ENCODE data around the gene CDKN2C.
"Not testable (repeated sequence)": the region's sequence is repeated elsewhere in the genome, so short reads cannot be mapped to it uniquely, and the experiment has no call there.

CDKN2C gene

GRCh38 chr1:50979937-50980336, 9.9 kb downstream of the CDKN2C start:
- DNase-seq (ENCODE audit: low read depth) = no peak

- no peak for DNase-seq (ENCODE audit: low read depth)
These were observed 10.5 kb downstream of the CDKN2C start for GRCh38 chr1:50980505-50980904.

GRCh38 chr1:50981741-50982140, 11.7 kb downstream of the CDKN2C start:
- no peak for DNase-seq (ENCODE audit: low read depth)

DNA sequence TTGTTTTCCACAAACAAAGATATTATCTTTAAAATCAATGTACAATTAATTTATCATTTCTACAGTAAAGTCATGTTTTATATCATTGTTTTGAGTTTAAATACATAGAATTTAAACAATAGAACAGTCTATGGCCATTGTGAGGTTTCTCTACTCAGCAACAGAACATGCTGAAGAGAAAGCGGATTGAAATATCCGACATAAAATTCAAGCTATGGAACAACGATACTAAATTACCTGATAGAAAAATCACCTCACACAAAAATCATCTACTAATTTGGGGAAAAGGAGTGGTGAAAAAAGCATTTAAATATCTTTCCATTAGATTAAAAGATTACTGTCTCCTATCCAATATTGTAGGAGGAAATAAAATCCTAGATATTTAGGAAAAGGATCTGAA, 12.6 kb downstream of the CDKN2C start:
- no peak for DNase-seq (ENCODE audit: low read depth)

GRCh38 chr1:50983219-50983802, 13.3 kb downstream of the CDKN2C start:
- no peak for DNase-seq (ENCODE audit: low read depth)

DNA sequence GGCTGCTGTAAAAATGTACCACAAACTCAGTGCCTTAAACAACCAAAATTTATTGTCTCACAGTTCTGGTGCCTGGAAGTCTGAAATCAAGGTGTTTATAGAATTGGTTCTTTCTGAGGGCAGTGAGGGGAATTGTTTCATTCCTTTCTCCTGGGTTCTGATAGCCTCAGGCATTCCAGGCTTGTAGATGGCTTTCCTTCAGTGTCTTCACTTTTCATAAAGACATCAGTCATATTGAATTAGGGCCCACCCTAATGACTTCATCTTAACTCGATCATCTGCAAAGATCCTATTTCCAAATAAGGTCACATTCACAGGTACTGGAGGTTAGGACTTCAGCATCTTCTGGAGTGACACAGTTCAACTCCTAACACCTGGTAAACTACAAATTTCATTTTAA, 15.0 kb downstream of the CDKN2C start:
- no peak for DNase-seq (ENCODE audit: low read depth)

DNA sequence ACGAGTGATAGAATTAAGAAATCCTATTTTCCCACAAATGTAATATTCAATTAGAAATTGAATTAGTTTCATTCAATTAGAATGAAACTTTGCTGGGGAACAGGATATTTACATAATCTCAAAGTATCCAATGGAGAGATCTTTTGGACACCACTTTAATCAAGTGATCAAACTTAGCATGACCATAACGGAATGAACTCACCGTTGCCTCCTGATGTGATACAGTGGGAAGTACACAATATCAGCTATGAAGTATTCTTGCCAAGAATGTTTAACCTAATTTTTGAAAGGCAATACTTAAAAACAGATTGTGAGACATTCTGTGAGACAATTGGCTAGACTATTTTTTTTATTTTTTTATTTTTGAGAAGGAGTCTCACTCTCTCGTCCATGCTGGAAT, 16.6 kb downstream of the CDKN2C start:
- DNase-seq (ENCODE audit: low read depth) = no peak

DNA sequence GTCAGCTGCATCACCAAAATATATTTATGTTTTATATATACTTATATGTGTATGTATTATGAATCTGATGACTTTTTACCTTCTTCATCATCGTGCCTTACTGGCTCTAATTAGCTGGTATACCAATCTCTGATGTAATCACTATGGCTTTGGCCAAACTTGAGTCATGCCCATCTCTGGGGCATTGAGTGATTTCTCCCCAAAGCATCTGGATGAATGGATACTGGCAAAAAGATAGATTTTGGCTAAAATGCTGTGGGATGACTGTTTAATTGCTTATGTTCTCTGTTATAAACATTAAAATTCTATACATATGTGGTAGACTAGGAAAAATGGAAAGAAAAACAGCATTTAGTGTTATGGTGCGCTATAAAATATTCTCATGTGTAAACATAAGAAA, 19.6 kb downstream of the CDKN2C start:
- DNase-seq (ENCODE audit: low read depth) = no peak

DNA sequence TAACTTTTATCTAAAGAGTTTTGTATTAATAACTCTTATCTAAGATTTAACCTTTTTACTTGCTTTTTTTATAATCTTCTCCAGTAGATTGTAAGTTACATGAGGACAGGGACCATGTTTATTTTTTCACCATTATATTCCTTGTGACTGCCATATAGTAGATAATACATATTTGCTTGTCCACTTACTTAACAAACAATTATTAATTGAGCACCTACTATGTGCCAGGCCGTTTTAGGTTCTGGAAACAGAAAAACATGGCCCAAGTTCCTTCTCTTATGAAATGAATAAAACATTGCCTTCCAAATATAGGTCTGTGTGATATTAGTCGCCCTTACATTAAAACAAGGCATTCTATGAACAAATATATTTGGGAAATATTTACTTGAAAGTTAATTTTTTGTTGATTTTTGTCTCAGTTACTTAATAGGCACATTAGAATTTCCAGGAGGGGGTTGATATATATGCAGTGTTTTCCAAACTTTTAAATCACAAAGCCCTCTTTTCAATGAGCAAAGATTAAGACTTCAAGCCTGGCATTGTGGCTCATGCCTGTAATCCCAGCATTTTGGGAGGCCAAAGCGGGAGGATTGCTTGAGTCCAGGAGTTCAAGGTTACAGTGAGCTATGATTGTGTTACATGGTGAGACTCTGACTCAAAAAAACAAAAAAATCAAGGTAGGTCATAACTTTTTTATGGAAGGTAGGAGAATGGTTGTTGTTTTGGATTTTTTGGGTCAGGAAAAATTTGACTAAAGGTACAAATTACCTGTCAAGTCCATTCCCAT, 22.7 kb downstream of the CDKN2C start:
- no peak for DNase-seq (ENCODE audit: low read depth)

- no peak for DNase-seq (ENCODE audit: low read depth)
These were observed 23.6 kb downstream of the CDKN2C start for GRCh38 chr1:50993645-50994044.

GRCh38 chr1:50994997-50995396, 25.0 kb downstream of the CDKN2C start:
- no peak for DNase-seq (ENCODE audit: low read depth)

DNA sequence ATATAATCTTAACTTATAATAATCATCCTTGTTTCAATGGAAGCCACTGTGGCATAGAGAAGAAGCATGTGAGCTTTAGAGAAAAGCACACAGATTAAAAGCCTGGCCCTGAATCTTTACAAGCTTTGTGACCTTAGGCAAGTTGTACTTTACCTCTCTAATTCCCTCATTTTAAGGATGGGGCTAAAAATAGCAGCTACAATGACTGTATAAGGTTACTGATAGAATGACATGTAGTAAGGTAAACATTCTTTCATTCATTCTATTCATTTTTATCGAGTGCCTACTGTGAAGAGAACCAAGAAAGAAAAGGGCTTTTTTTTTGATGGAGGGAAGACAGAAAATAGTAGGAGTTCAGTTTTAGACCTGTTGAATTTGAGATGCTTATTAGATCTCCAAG, 25.6 kb downstream of the CDKN2C start:
- no peak for DNase-seq (ENCODE audit: low read depth)

DNA sequence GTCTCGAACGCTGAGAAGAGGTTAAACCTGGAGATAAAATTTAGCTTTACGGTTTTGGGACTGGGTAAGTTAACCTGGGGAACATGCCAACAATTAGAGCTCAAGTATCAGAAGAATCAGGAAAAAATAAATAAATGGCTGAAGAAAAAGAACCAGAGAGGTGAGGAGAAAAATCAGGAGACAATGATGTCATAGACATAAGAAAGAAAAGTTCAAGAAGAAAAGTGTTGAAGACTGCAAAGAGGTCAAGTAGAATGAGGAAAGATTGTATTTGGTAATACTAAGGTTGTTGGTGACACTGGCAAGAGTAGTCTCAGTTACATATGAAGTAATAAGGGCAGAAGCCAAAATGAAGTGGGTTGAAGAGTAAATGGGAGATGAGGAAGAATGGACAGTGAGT, 26.0 kb downstream of the CDKN2C start:
- no peak for DNase-seq (ENCODE audit: low read depth)

DNA sequence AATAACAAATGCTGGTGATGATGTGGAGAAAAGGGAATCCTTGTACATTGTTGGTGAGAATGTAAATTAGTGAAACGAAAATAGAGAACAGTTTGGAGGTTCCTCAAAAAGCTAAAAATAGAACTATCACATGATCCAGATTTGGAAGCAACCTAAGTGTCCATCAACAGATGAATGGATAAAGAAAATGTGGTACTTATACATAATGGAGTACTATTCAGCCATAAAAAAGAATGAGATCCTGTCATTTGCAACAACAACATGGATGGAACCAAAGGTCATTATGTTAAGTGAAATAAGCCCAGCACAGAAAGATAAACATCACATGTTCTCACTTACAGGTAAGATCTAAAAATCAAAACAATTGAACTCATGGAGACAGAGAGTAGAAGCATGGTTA, 29.3 kb downstream of the CDKN2C start:
- not testable (repeated sequence) for DNase-seq (ENCODE audit: low read depth)

GRCh38 chr1:51000160-51000559, 30.1 kb downstream of the CDKN2C start:
- DNase-seq (ENCODE audit: low read depth) = no peak

DNA sequence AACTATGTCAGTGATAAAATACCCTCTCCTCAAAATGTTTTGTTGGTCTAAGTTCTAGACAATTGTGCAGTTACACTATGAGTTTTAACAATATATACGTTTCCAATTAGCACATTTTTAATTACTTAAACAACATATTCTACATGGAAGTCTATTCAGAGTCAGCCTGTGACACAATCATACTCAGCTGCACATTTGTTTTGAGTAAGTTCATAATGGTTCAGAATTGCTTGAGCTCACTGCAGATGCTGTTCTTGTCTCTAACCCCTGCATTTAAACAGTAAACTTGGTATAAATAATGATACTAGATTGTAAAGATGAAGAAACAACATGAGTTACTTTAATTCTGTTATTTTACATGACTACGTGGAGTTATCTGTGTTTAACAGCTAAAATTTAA, 30.6 kb downstream of the CDKN2C start:
- DNase-seq (ENCODE audit: low read depth) = no peak

- DNase-seq (ENCODE audit: low read depth) = no peak
These were observed 32.5 kb downstream of the CDKN2C start for GRCh38 chr1:51002516-51002915.

- DNase-seq (ENCODE audit: low read depth) = not testable (repeated sequence)
These were observed 35.5 kb downstream of the CDKN2C start for GRCh38 chr1:51005549-51005948.

- no peak for DNase-seq (ENCODE audit: low read depth)
These were observed 39.3 kb downstream of the CDKN2C start for GRCh38 chr1:51009381-51009780.

- DNase-seq (ENCODE audit: low read depth) = no peak
These were observed 44.8 kb downstream of the CDKN2C start for GRCh38 chr1:51014878-51015277.

DNA sequence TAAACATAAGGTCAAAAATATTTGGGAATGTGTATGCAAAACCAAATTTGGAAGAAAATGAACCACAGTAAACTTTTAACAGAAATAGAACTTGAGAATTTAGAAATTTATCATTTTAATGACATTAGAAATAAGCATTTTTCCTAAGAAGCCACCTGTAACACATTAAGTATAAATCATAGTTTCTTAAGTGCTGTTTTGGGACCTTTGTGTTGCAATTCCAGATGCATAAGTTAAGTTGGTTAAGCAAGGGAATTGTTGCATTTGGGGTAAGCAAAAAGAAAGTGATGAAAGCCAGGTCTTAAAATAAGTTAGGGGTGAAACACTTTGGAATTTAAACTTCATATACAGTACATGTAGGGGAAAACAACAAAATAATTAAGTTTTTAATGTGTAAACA, 49.8 kb downstream of the CDKN2C start:
- no peak for DNase-seq (ENCODE audit: low read depth)

Data from HS-27A (cell line).